SK-N-MC (cell line): ENCODE data around the gene CHRNG.

Experiments
- EZH2 ChIP-seq: fragments of 200-600 bp; sonication (generic); IDR thresholded peaks from one replicate; pipeline ENCODE4 v1.6.1; 2017; ENCODE audit warnings: antibody characterized with exemption
- POLR2AphosphoS5 ChIP-seq: IDR thresholded peaks from 2 replicates; pipeline ENCODE4 v1.6.1; 2012; ENCODE audit warnings: mild to moderate bottlenecking, low read depth, low read length, borderline replicate concordance

GRCh38 chr2:232539298-232540231, at the start of gene CHRNG:
- TF ChIP-seq EZH2 (no peak), POLR2AphosphoS5 (no peak)
